Measurements from ENCODE around the gene FBXL19. TPM values are rescaled to one million over a fixed set of nuclear protein-coding genes. Genes with fewer than 3 reads are reported as not detected.
A peak's percentile ranks its signal among the peaks of the same experiment; 100 is the strongest.

Gene FBXL19
- total RNA-seq, 1 donor from 2014 or later = 56.4 TPM

- H3K27ac Mint-ChIP-seq = no peak overlapping the region
- no peaks in the 10 kb centered on the region for H3K9me3 Mint-ChIP-seq
- DNase-seq (ENCODE audit: low spot score in 2 of 2, unreplicated experiment in 2 of 2) = no peak
- no peak overlapping the region for H3K4me3 Mint-ChIP-seq
- H3K4me1 Mint-ChIP-seq = peaks cover 5% of the 10 kb centered on the region
- H3K36me3 Mint-ChIP-seq = peaks cover 12% of the 10 kb centered on the region
- no peaks in the 10 kb centered on the region for H3K27me3 Mint-ChIP-seq (ENCODE audit: low read depth)
- no peak for TF ChIP-seq CTCF (IDR thresholded peaks at IDR 0.05; ENCODE audit: unreplicated experiment)
Observed at GRCh38 chr16:30983898-30984610, 60.7 kb downstream of the FBXL19 start.

- Mint-ChIP-seq H3K9me3 (no peaks in the 10 kb centered on the region), H3K27me3 (ENCODE audit: low read depth) (no peaks in the 10 kb centered on the region), H3K36me3 (peaks cover 12% of the 10 kb centered on the region), H3K27ac (peak within 1 kb of the TSS; percentile 64), H3K4me1 (peaks cover 5% of the 10 kb centered on the region), H3K4me3 (peak within 1 kb of the TSS; percentile 63)
- peak; percentile 97 for TF ChIP-seq CTCF (IDR thresholded peaks at IDR 0.05; ENCODE audit: unreplicated experiment)
- peak; percentile 85 to 96 for DNase-seq (ENCODE audit: low spot score in 2 of 2, unreplicated experiment in 2 of 2)
Observed at GRCh38 chr16:30984669-30985400, 61.5 kb downstream of the FBXL19 start, which contains the start of gene HSD3B7. TSS of gene HSD3B7 (plus strand) at chr16:30985207. CDS start at chr16:30985659, 452 bp downstream.

GRCh38 chr16:30985401-30986128 lies 62.2 kb downstream of the FBXL19 start:
- peak overlapping the region; percentile 64 for H3K27ac Mint-ChIP-seq
- peak overlapping the region; percentile 63 for H3K4me3 Mint-ChIP-seq
- H3K4me1 Mint-ChIP-seq = peaks cover 5% of the 10 kb centered on the region
- H3K9me3 Mint-ChIP-seq = no peaks in the 10 kb centered on the region
- no peaks in the 10 kb centered on the region for H3K27me3 Mint-ChIP-seq (ENCODE audit: low read depth)
- H3K36me3 Mint-ChIP-seq = peaks cover 8% of the 10 kb centered on the region
- peak in 1 of 2 experiments; percentile 64 for DNase-seq (ENCODE audit: low spot score in 2 of 2, unreplicated experiment in 2 of 2)
- TF ChIP-seq CTCF (IDR thresholded peaks at IDR 0.05; ENCODE audit: unreplicated experiment) = no peak

GRCh38 chr16:30986129-30986991 lies 63.0 kb downstream of the FBXL19 start:
- Mint-ChIP-seq H3K4me1 (peaks cover 5% of the 10 kb centered on the region), H3K9me3 (no peaks in the 10 kb centered on the region), H3K36me3 (peaks cover 6% of the 10 kb centered on the region), H3K27me3 (ENCODE audit: low read depth) (no peaks in the 10 kb centered on the region), H3K27ac (no peak overlapping the region), H3K4me3 (no peak overlapping the region)
- TF ChIP-seq CTCF (IDR thresholded peaks at IDR 0.05; ENCODE audit: unreplicated experiment) = peak; percentile 23
- no peak for DNase-seq (ENCODE audit: low spot score in 2 of 2, unreplicated experiment in 2 of 2)
